Activated T-helper 2 cell treated with anti-CD3 and anti-CD28 coated beads, Interferon-gamma antibody, Interleukin-2, Interleukin-4, amounts not matched to agents 10 μg/mL and 5 μg/mL and 100 μg/mL, durations not matched to agents 14 hours and 24 hours and 36 hours (primary cell): ENCODE results near the gene LDLRAD3. TPM values are rescaled to one million over a fixed set of nuclear protein-coding genes. Genes with fewer than 3 reads are reported as not detected.

Experiments
- DNase-seq: peaks from one replicate; pipeline ENCODE4 v3.0.0; 2021; ENCODE audit warnings: low spot score
- H3K27ac Mint-ChIP-seq: one replicate; pipeline ENCODE4 v1.8.0; 2021; ENCODE audit warnings: mixed read lengths
- H3K27me3 Mint-ChIP-seq: one replicate; pipeline ENCODE4 v1.8.0; 2021; ENCODE audit warnings: low read depth, mixed read lengths
- H3K36me3 Mint-ChIP-seq: one replicate; pipeline ENCODE4 v1.8.0; 2021; ENCODE audit warnings: low read depth, mixed read lengths
- H3K4me1 Mint-ChIP-seq: one replicate; pipeline ENCODE4 v1.8.0; 2021; ENCODE audit warnings: low read depth, mixed read lengths
- H3K4me3 Mint-ChIP-seq: one replicate; pipeline ENCODE4 v1.8.0; 2021; ENCODE audit warnings: low read depth, mild to moderate bottlenecking, moderate library complexity, mixed read lengths
- H3K9me3 Mint-ChIP-seq: one replicate; pipeline ENCODE4 v1.8.0; 2021; ENCODE audit warnings: mixed read lengths
- intact Hi-C: fragments of 100-400 bp; cut with micrococcal nuclease; formaldehyde crosslinking; loops from one replicate; pipeline ENCODE4 v1.15.1; 2023
- total RNA-seq: library from RNA; stranded (reverse); gene quantifications from 2 replicates; pipeline ENCODE4 v1.2.3, GENCODE V29; 2022

Gene LDLRAD3
- total RNA-seq, 1 donor from 2014 or later: 1.4 TPM

DNA sequence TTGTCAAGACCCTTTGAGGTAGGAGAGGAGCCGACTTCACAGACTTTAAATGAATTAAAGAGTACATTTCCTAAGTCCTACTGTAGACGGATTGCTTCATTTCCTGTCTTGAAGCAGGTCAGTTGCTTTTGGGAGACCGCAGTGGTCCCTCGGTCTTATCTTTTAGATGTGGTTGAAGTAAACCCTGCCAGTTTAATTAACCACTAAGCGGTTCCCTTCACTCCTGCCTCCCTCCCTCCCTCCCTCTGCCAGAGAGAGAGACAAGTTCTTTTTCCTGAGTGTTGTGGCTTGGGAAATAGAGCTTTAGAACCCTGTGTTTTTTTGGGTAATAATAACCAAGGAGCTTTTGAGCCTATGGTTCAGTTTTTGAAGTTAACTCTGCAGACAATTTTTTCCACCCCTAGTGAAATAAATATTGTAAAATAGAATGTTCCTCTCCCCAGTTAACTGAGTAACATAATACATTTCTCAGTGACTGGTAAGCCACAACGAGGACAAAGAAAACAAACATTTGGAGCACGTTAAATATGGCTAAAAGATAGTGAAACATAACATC, 147.5 kb downstream of the LDLRAD3 start:
- no peak for DNase-seq
- H3K27me3 Mint-ChIP-seq: peaks cover 18% of the 10 kb centered on the region
- peaks cover 9% of the 10 kb centered on the region for H3K36me3 Mint-ChIP-seq
- H3K27ac Mint-ChIP-seq: no peak overlapping the region
- H3K9me3 Mint-ChIP-seq: peaks cover 14% of the 10 kb centered on the region
- intact Hi-C loops: no loop called here
- H3K4me1 Mint-ChIP-seq: peaks cover 22% of the 10 kb centered on the region
- H3K4me3 Mint-ChIP-seq: no peak overlapping the region

- peaks cover 21% of the 10 kb centered on the region for H3K27me3 Mint-ChIP-seq
- peaks cover 22% of the 10 kb centered on the region for H3K4me1 Mint-ChIP-seq
- no peak overlapping the region for H3K4me3 Mint-ChIP-seq
- H3K27ac Mint-ChIP-seq: no peak overlapping the region
- no peak for DNase-seq
- intact Hi-C loops: no loop called here
- peaks cover 9% of the 10 kb centered on the region for H3K36me3 Mint-ChIP-seq
- H3K9me3 Mint-ChIP-seq: peaks cover 14% of the 10 kb centered on the region
Measured at GRCh38 chr11:36092314-36093030, 148.6 kb downstream of the LDLRAD3 start.

DNA sequence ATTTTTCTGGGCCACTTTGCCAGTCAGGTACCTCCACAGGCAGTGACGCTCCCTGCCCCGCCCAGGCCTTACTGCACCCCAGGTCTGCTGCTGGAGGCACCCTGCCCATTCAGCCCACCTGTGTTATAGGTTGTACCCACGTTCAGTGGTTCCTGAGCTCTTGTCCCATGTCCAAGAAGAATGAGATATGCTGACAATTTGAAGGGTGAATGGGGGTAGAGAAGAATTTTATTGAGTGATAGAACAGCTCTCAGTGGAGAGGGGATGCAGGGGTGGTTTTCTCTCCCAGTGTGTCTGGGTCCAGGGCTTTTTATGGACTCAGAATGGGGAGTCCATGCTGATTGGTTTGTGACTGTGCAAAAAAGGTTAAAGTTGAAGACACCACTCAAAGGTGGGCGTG, 149.7 kb downstream of the LDLRAD3 start:
- intact Hi-C loops: no loop called here
- H3K4me1 Mint-ChIP-seq: peaks cover 22% of the 10 kb centered on the region
- H3K36me3 Mint-ChIP-seq: peaks cover 9% of the 10 kb centered on the region
- H3K27me3 Mint-ChIP-seq: peaks cover 17% of the 10 kb centered on the region
- peaks cover 14% of the 10 kb centered on the region for H3K9me3 Mint-ChIP-seq
- H3K4me3 Mint-ChIP-seq: no peak overlapping the region
- no peak overlapping the region for H3K27ac Mint-ChIP-seq
- no peak for DNase-seq

- no peak overlapping the region for H3K27ac Mint-ChIP-seq
- intact Hi-C loops: no loop called here
- DNase-seq: no peak
- peaks cover 14% of the 10 kb centered on the region for H3K9me3 Mint-ChIP-seq
- H3K27me3 Mint-ChIP-seq: peaks cover 20% of the 10 kb centered on the region
- peaks cover 9% of the 10 kb centered on the region for H3K36me3 Mint-ChIP-seq
- H3K4me3 Mint-ChIP-seq: no peak overlapping the region
- H3K4me1 Mint-ChIP-seq: peaks cover 22% of the 10 kb centered on the region
Measured at GRCh38 chr11:36094164-36094563, 150.3 kb downstream of the LDLRAD3 start.

DNA sequence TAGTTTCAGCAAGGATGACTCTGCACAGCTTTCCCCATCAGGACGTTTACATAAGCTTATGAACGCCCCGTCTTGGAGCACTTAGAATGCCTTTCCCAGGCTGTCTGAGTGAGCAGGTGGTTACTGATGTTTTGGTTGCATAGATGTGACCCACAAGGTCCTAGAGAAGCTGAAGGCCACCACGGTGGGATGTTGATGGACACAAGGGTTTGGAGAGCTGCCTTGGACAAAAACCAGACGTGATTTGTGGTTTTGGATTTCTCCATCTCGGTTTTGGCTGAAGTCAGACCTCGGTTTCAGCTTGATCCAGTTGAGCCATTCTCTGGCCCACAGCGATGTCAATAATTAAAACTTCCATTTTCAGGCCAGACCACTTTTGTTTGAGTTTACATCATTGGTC, 151.9 kb downstream of the LDLRAD3 start:
- H3K9me3 Mint-ChIP-seq: peaks cover 14% of the 10 kb centered on the region
- no peak for DNase-seq
- H3K4me3 Mint-ChIP-seq: no peak overlapping the region
- H3K27ac Mint-ChIP-seq: no peak overlapping the region
- peaks cover 9% of the 10 kb centered on the region for H3K36me3 Mint-ChIP-seq
- intact Hi-C loops: no loop called here
- H3K27me3 Mint-ChIP-seq: peaks cover 18% of the 10 kb centered on the region
- H3K4me1 Mint-ChIP-seq: peaks cover 14% of the 10 kb centered on the region

- peaks cover 6% of the 10 kb centered on the region for H3K4me1 Mint-ChIP-seq
- DNase-seq: no peak
- H3K4me3 Mint-ChIP-seq: no peak overlapping the region
- intact Hi-C loops: no loop called here
- peaks cover 9% of the 10 kb centered on the region for H3K36me3 Mint-ChIP-seq
- H3K9me3 Mint-ChIP-seq: peaks cover 14% of the 10 kb centered on the region
- peaks cover 15% of the 10 kb centered on the region for H3K27me3 Mint-ChIP-seq
- no peak overlapping the region for H3K27ac Mint-ChIP-seq
Measured at GRCh38 chr11:36097219-36097650, 153.4 kb downstream of the LDLRAD3 start.

GRCh38 chr11:36098087-36098486, 154.2 kb downstream of the LDLRAD3 start:
- H3K36me3 Mint-ChIP-seq: peaks cover 5% of the 10 kb centered on the region
- H3K27me3 Mint-ChIP-seq: peaks cover 13% of the 10 kb centered on the region
- no peak overlapping the region for H3K27ac Mint-ChIP-seq
- H3K9me3 Mint-ChIP-seq: peaks cover 11% of the 10 kb centered on the region
- no peak overlapping the region for H3K4me3 Mint-ChIP-seq
- H3K4me1 Mint-ChIP-seq: no peaks in the 10 kb centered on the region
- intact Hi-C loops: no loop called here
- DNase-seq: no peak

DNA sequence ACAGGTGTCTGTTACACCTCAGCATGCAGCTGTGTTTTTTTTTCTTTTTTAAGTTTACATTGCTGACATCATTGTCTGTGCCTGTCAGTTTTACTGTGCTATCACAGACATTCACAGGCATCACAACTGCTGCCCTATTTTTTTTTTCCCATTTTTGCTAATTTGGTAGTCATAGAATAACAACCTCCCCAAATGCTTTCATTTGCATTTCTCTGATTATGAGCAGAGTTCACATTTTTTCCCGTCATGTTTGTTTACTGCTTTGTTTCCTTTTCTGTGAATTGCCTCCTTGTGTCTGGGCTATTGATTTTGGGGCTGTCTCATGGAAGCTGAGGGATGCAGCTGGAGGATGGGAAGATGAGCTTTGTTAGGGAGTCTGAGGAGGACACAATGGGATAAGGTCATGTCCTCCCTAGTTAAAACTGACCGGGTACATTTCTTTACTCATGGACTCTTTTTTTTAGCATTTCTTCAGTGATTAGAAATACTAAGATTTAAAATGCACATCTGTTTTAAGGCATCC, 155.1 kb downstream of the LDLRAD3 start:
- Mint-ChIP-seq H3K4me1 (no peaks in the 10 kb centered on the region), H3K9me3 (peaks cover 5% of the 10 kb centered on the region), H3K36me3 (no peaks in the 10 kb centered on the region), H3K27me3 (peaks cover 9% of the 10 kb centered on the region), H3K4me3 (no peak overlapping the region), H3K27ac (no peak overlapping the region)
- intact Hi-C loops: no loop called here
- DNase-seq: no peak

DNA sequence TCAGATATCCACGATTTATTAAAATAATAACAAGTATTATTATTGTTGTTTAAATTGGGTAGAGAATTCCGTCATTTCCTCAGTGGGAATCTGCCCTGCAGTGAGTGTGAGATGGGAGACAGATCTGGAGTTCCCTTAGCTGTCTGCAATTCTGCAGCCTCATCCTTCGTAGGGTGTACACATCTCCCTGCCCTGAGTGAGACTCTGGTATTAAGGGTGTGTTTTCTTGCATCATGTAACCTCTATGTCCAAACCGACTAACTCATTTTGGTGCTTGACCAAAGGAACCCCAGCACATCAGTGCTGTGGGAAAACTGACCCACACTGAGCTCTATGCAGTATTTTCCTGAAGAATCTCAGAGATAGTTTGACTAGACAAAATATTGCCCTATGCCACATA, 157.6 kb downstream of the LDLRAD3 start:
- Mint-ChIP-seq H3K4me3 (no peak overlapping the region), H3K9me3 (no peaks in the 10 kb centered on the region), H3K27ac (no peak overlapping the region), H3K4me1 (peaks cover 3% of the 10 kb centered on the region), H3K27me3 (peaks cover 9% of the 10 kb centered on the region), H3K36me3 (no peaks in the 10 kb centered on the region)
- DNase-seq: no peak
- intact Hi-C loops: no loop called here

DNA sequence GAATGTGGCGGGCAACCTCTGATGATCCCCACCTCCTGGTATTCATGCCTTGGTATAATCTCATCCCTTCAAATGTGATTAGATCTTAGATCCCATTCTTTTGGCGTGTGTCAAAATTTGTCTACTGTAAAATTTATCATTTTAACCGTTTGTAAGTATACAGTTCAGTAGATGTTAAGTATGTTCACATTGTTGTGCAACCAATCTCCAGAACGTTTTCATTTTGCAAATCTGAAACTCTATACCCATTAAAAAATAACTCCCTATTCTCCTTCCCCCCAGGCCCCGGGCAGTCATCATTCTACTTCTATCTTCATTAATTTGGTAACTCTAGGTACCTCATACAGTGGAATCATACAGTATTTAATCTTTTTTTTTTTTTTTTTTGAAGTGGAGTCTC, 159.0 kb downstream of the LDLRAD3 start:
- no peak overlapping the region for H3K4me3 Mint-ChIP-seq
- DNase-seq: no peak
- intact Hi-C loops: no loop called here
- H3K4me1 Mint-ChIP-seq: peaks cover 3% of the 10 kb centered on the region
- no peaks in the 10 kb centered on the region for H3K36me3 Mint-ChIP-seq
- peaks cover 6% of the 10 kb centered on the region for H3K27me3 Mint-ChIP-seq
- H3K9me3 Mint-ChIP-seq: no peaks in the 10 kb centered on the region
- H3K27ac Mint-ChIP-seq: no peak overlapping the region

- Mint-ChIP-seq H3K4me3 (no peak overlapping the region), H3K4me1 (peaks cover 7% of the 10 kb centered on the region), H3K36me3 (no peaks in the 10 kb centered on the region), H3K27me3 (peaks cover 3% of the 10 kb centered on the region), H3K27ac (no peak overlapping the region), H3K9me3 (no peaks in the 10 kb centered on the region)
- intact Hi-C loops: no loop called here
- no peak for DNase-seq
Measured at GRCh38 chr11:36103933-36104530, 160.2 kb downstream of the LDLRAD3 start.

DNA sequence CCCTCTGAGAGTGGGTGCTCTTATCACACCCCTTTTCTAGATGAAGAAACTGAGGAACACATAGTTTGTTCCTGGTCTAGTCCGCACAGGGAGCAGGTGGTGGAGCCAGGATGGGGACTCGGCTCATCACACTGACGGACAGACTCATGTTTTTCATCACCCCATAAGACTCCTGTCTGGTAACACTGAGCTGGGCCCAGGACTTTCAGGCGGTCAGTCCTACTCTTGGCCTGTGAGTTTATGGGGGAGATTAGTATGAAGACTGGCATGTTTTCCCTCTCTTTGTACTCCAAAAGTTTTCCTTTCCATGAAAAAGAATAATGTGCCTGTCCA, 160.8 kb downstream of the LDLRAD3 start:
- no peak for DNase-seq
- H3K27ac Mint-ChIP-seq: no peak overlapping the region
- no peaks in the 10 kb centered on the region for H3K9me3 Mint-ChIP-seq
- no peaks in the 10 kb centered on the region for H3K36me3 Mint-ChIP-seq
- H3K27me3 Mint-ChIP-seq: no peaks in the 10 kb centered on the region
- intact Hi-C loops: no loop called here
- no peak overlapping the region for H3K4me3 Mint-ChIP-seq
- peaks cover 12% of the 10 kb centered on the region for H3K4me1 Mint-ChIP-seq
